PFSK-1 (cell line): ENCODE data around the gene NKX6-2.

Experiments
- FOXP2 ChIP-seq: optimal IDR thresholded peaks from 2 replicates; pipeline ENCODE3; 2011; ENCODE audit warnings: borderline replicate concordance, control low read depth, inconsistent platforms; ENCODE audit not compliant: insufficient read depth; ENCODE audit errors: extremely low read length, extremely low read depth
- POLR2AphosphoS5 ChIP-seq: IDR thresholded peaks from 2 replicates; pipeline ENCODE4 v1.6.1; 2012; ENCODE audit warnings: low read depth, mild to moderate bottlenecking, control low read depth, low read length, moderate library complexity
- REST ChIP-seq, 2 experiments: IDR thresholded peaks; 2 replicates each; pipeline versions ENCODE4 v1.6.1 to v1.8.0; 2011 to 2012; ENCODE audit warnings: low read depth in 2 of 2, low read length in 2 of 2, control low read depth in 1 of 2, inconsistent platforms in 1 of 2, mild to moderate bottlenecking in 1 of 2, moderate library complexity in 1 of 2; ENCODE audit not compliant: insufficient read depth in 1 of 2
- SIN3A ChIP-seq: IDR thresholded peaks from 2 replicates; pipeline ENCODE4 v1.6.1; 2012; ENCODE audit warnings: mild to moderate bottlenecking, low read length, moderate library complexity, borderline replicate concordance; ENCODE audit not compliant: insufficient read depth
- TAF1 ChIP-seq: IDR thresholded peaks from 2 replicates; pipeline ENCODE4 v1.6.1; 2012; ENCODE audit warnings: low read length, control low read depth, borderline replicate concordance; ENCODE audit not compliant: insufficient read depth

NKX6-2 gene

GRCh38 chr10:132805599-132805998 lies 19.7 kb upstream of the NKX6-2 start:
- TF ChIP-seq TAF1 (no peak), POLR2AphosphoS5 (no peak), REST (IDR thresholded peaks at IDR 0.05; ENCODE audit: insufficient read depth in 1 of 2, low read depth in 2 of 2, low read length in 2 of 2) (no peak), FOXP2 (no peak), SIN3A (no peak)

- TF ChIP-seq FOXP2, result no peak
These were observed 19.0 kb upstream of the NKX6-2 start for GRCh38 chr10:132804785-132805426.

DNA sequence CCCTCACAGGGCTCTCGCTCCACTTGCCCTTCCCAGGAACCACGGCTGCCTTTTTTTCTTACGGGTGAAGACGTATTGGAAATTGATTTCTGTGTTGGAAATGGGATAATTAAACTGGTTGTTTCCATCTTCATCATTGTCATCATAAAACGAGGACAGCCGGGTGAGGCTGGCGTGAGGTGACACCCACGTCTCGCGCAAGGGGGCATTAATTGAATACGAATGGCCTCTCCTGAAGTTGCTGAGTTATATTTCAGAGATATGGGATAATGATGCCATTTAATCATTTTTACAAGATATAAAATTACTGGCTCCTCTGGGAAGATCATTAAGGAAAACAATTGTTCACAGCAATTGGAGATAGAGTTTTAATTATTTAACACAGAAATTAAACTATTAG lies 18.3 kb upstream of the NKX6-2 start:
- TF ChIP-seq REST (IDR thresholded peaks at IDR 0.05; ENCODE audit: insufficient read depth in 1 of 2, low read depth in 2 of 2, low read length in 2 of 2), result no peak
- no peak for TF ChIP-seq TAF1
- no peak for TF ChIP-seq FOXP2
- TF ChIP-seq POLR2AphosphoS5, result no peak
- no peak for TF ChIP-seq SIN3A

DNA sequence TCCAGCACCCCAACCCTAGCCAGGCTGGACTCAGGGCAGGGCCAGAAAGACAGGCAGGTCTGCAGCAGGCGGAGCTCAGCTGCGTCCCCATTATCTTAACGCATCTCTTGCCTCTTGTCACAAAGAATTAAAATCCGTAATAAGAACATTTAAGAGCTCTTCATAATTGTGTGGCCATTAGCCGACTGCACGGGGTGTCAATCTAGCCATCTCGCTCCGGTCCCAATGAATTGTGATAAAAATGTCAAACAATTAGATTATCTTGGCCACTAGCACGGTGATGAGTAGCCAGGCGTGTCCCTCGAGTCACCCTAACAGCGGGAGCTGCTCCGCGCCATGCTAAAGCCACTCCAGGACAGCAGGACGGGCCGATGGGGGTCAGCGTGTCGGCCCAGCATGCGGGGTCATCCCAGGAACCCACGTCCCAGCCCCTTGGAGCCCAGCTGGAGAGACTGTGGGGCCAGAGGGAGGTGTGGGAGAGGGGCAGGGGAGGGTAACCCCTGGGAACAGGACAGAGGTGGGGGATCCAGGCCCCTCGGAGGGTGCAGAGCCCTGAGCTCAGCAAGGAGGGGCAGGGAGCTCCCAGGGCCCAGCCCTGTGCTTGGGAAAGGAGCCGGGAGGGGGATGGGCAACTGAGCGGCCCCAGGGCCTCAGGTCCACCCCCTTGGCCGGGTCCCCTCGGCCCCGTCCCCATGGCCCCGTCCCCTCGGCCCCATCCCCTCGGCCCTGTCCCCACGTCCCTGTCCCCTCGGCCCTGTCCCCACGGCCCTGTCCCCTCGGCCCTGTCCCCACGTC lies 17.7 kb upstream of the NKX6-2 start:
- TF ChIP-seq POLR2AphosphoS5 (no peak), SIN3A (no peak)

DNA sequence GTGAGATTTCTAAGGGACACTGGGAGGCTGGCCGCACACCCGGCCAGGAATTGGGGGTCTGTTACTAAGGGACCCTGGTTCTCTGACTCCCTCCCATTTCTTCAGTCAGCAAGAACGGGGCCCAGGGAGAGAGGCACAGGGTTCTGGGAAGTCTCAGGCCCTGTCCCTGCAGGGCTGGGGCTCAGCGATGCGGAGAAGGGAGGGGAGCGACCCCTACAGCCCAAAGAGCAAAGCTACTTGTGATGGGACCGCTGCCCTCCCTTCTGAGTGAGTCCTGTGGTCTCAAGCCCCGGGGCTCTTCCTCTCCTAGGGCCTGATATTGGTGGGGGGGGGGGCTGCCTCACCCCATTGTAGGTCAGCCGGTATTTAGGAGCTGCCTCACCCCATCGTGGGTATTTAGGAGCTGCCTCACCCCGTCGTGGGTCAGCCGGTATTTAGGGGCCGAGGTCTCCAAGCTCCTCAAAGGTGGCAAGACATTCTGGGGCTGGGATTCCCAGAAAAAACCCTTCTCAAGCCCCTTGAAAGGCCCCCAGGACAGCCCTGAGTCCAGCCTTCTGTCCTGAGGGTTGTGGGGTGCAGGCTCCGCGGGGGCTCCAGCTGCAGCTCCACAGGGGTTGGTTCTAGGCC lies 16.9 kb upstream of the NKX6-2 start:
- no peak for TF ChIP-seq POLR2AphosphoS5
- no peak for TF ChIP-seq TAF1
- no peak for TF ChIP-seq SIN3A
- no peak for TF ChIP-seq FOXP2
- TF ChIP-seq REST (IDR thresholded peaks at IDR 0.05; ENCODE audit: insufficient read depth in 1 of 2, low read depth in 2 of 2, low read length in 2 of 2), result no peak

DNA sequence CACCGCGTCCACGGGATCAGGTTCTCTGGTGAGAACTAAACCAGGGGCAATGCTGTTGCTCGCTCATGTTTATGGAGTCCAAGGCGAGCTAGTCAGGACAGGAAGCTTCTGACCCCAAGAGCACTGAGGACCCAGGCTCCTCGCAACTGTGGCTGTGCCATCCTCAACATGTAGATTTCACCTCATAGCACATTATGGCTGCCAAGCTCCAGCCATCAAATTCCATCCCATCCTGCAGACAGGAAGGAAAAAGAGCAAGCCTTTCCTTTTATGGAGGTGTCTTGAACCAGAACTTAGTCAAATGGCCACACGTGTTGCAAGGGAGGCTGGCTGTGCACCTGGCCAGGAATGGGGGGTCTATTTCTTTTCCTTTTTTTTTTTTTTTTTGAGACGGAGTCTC lies 16.1 kb upstream of the NKX6-2 start:
- TF ChIP-seq REST (IDR thresholded peaks at IDR 0.05; ENCODE audit: insufficient read depth in 1 of 2, low read depth in 2 of 2, low read length in 2 of 2) (no peak), SIN3A (no peak), POLR2AphosphoS5 (no peak), FOXP2 (no peak), TAF1 (no peak)
